Embryonic facial prominence (tissue), 1 donor: ENCODE results near the gene RLF.

ENCODE experiments used
- DNase-seq: peaks from one replicate; pipeline ENCODE4 v3.0.0-alpha.2; 2016; ENCODE audit errors: extremely low spot score

The RLF gene

GRCh38 chr1:40270152-40270834 is 109.1 kb downstream of the RLF start:
- DNase-seq = no peak

DNA sequence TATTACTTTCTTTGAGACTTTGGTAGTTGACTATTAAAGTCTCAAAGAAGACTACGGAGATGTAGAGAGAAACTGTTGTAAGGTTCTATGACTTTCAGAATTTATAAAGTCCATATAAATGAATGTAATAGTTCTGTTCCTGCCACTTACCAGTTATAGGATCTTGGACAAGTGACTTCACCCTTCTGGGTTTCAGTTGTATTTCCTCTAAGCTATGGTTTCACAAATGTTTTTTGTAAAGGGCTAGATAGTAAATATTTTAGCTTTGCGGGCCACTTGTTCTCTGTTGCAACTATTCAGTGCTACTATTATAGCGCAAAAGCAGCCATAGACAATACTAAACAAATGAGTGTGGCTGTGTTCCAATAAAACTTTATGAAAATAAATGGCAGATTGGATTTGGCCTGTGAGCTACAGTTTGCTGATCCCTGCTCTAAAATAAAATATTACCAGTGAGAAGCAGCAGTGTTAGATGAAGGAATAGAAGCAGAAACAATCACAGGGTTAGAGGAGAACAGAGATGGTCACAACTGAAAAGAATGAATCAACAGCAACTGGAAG is 111.5 kb downstream of the RLF start:
- DNase-seq = no peak

DNA sequence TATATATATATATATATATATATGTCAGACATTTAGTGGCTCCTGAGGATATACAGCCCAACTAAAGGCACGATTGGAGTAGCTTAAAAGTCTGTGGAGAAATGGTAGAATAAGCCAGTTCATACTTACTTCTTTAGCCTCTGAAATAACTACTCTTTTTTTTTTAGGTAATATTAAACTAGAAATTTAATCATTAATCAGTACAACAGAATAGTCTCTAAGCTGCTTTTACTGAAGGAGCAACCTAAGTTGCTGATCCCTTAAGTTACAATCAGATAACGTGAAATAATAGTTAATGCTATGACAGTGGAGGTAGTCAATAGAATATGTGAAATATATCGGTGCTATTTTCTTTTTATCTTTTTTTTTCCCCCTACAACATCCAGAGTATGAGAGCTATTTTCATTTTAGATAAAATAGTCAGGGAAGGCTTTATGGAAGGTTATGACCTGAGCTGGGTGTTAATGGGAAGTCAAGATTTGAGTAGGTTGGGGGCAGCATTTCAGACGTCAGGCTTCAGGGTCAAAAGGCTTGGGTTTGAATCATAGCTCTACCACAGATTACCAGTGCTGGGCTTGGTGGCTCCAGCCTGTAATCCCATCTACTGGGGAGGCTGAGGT is 112.5 kb downstream of the RLF start:
- no peak for DNase-seq

GRCh38 chr1:40274331-40274730 is 113.1 kb downstream of the RLF start:
- no peak for DNase-seq

GRCh38 chr1:40276122-40276521 is 114.9 kb downstream of the RLF start:
- DNase-seq = no peak

GRCh38 chr1:40281853-40282252 is 120.7 kb downstream of the RLF start:
- DNase-seq = no peak
